Measurements from ENCODE around the gene RANBP3. TPM values are rescaled to one million over a fixed set of nuclear protein-coding genes. Genes with fewer than 3 reads are reported as not detected.

RANBP3 gene
- total RNA-seq, 1 donor from 2014 or later = 81.9 TPM

- DNase-seq (ENCODE audit: low read depth) = no peak
- TF ChIP-seq, protein P1, sequence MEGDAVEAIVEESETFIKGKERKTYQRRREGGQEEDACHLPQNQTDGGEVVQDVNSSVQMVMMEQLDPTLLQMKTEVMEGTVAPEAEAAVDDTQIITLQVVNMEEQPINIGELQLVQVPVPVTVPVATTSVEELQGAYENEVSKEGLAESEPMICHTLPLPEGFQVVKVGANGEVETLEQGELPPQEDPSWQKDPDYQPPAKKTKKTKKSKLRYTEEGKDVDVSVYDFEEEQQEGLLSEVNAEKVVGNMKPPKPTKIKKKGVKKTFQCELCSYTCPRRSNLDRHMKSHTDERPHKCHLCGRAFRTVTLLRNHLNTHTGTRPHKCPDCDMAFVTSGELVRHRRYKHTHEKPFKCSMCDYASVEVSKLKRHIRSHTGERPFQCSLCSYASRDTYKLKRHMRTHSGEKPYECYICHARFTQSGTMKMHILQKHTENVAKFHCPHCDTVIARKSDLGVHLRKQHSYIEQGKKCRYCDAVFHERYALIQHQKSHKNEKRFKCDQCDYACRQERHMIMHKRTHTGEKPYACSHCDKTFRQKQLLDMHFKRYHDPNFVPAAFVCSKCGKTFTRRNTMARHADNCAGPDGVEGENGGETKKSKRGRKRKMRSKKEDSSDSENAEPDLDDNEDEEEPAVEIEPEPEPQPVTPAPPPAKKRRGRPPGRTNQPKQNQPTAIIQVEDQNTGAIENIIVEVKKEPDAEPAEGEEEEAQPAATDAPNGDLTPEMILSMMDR (conservative IDR thresholded peaks at IDR 0.05; ENCODE audit: low read depth, low read length) = no peak
- H3K4me3 ChIP-seq (ENCODE audit: low read depth, low read length) = no peak overlapping the region
These were observed 66.6 kb downstream of the RANBP3 start for GRCh38 chr19:5911366-5911765.

- TF ChIP-seq, protein P1 (conservative IDR thresholded peaks at IDR 0.05; ENCODE audit: low read depth, low read length) = no peak
- no peak overlapping the region for H3K4me3 ChIP-seq (ENCODE audit: low read depth, low read length)
- no peak for DNase-seq (ENCODE audit: low read depth)
These were observed 67.4 kb downstream of the RANBP3 start for GRCh38 chr19:5910638-5910907.

DNA sequence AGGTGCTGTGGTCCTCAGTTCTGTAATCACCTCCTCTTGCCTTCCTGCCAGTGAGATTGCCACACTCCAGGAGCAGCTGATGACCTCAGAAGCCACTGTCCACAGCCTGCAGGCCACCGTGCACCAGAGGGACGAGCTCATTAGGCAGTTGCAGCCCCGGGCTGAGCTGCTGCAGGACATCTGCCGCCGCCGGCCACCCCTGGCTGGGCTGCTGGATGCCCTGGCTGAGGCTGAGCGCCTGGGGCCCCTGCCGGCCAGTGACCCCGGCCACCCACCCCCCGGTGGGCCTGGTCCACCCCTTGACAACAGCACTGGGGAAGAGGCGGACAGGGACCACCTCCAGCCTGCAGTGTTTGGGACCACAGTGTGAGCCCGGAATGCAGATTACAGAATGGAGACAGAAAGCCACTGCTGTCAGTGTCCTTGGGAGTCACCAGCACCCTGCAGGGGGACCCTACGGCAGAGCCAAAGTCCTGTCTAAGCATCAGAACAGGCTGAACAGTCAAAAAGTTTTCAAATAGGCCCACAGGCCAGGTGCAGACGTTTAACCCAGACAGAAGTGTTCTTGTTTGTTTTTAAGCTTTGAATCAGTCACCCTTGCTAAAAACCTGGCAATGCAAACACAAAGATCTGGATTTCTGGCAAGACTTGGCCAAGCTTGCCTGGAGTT lies 69.0 kb downstream of the RANBP3 start:
- H3K4me3 ChIP-seq (ENCODE audit: low read depth, low read length) = no peak overlapping the region
- DNase-seq (ENCODE audit: low read depth) = no peak
- TF ChIP-seq, protein P1 (conservative IDR thresholded peaks at IDR 0.05; ENCODE audit: low read depth, low read length) = no peak

DNA sequence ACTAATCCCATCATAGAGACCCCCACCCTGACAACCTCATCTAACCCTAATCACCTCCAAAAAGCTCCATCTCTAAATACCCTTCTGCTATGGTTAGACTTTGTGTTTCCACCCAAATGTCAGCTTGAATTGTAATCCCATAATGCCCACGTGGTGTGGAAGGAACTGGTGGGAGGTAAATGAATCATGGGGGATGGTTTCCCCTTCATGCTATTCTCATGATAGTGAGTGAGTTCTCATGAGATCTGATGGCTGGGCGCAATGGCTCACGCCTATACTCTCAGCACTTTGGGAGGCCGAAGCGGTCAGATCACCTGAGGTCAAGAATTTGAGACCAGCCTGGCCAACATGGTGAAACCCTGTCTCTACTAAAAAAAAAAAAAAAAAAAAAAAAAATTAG lies 70.7 kb downstream of the RANBP3 start:
- TF ChIP-seq, protein P1 (conservative IDR thresholded peaks at IDR 0.05; ENCODE audit: low read depth, low read length) = no peak
- H3K4me3 ChIP-seq (ENCODE audit: low read depth, low read length) = no peak overlapping the region
- DNase-seq (ENCODE audit: low read depth) = no peak

GRCh38 chr19:5905114-5905778 lies 72.7 kb downstream of the RANBP3 start:
- DNase-seq (ENCODE audit: low read depth) = no peak
- peak overlapping the region; percentile 88 for H3K4me3 ChIP-seq (ENCODE audit: low read depth, low read length)
- TF ChIP-seq, protein P1 (conservative IDR thresholded peaks at IDR 0.05; ENCODE audit: low read depth, low read length) = no peak

DNA sequence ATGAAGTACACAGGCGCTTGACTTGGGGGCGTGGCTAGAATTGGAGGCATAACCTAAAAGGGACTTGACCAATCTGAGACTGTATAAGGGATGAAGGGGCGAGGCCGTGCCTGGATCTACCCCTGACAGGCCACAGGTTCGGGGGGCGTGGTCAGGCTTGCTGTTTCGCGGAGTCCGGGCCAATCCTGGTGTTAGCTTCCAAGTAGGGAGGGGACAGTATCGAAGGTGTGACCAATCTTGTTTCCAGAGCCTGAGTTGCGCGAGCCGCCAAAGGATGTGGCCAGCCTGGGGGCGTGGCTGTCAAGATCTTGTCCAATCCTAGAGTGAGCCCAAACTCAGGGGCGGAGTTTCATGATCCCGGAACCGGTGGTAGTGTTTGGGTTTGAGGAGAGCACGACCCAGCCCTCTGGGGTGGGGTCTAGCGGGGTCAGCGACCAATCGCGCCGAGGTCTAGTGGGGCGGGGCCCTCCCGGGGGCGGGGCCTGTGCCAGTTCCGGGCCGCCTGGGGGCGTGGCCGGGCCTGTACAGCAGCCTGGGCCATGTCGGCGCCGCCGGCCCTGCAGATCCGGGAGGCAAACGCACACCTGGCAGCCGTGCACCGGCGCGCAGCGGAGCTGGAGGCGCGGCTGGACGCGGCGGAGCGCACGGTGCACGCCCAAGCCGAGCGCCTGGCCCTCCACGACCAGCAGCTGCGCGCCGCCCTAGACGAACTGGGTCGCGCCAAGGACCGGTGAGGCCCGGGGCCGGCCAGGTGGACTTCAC lies 73.4 kb downstream of the RANBP3 start, which contains the start of gene VMAC:
Gene VMAC (plus strand): TSS at position 521 of the 762 bp plus-strand sequence. CDS start 19 bp downstream, at position 540.
- TF ChIP-seq, protein P1 (conservative IDR thresholded peaks at IDR 0.05; ENCODE audit: low read depth, low read length) = no peak
- H3K4me3 ChIP-seq (ENCODE audit: low read depth, low read length) = peak within 1 kb of the TSS; percentile 100
- DNase-seq (ENCODE audit: low read depth) = peak; percentile 99
